BLaER1 (cell line): ENCODE data around the gene SPN.
A peak's percentile ranks its signal among the peaks of the same experiment; 100 is the strongest.
"Not testable (repeated sequence)": the region's sequence is repeated elsewhere in the genome, so short reads cannot be mapped to it uniquely, and the experiment has no call there.

Experiments
- H3K27ac ChIP-seq: shearing (Covaris generic); formaldehyde crosslinking; 2 replicates; pipeline ENCODE4 v1.8.1; 2022
- H3K27me3 ChIP-seq: shearing (Covaris generic); formaldehyde crosslinking; 2 replicates; pipeline ENCODE4 v1.8.1; 2022
- H3K36me3 ChIP-seq: shearing (Covaris generic); formaldehyde crosslinking; 2 replicates; pipeline ENCODE4 v1.8.1; 2022
- H3K4me1 ChIP-seq: shearing (Covaris generic); formaldehyde crosslinking; 2 replicates; pipeline ENCODE4 v1.8.1; 2022
- H3K4me2 ChIP-seq: shearing (Covaris generic); formaldehyde crosslinking; 2 replicates; pipeline ENCODE4 v1.8.1; 2022
- H3K4me3 ChIP-seq: shearing (Covaris generic); formaldehyde crosslinking; 2 replicates; pipeline ENCODE4 v1.8.1; 2022
- H3K9ac ChIP-seq: shearing (Covaris generic); formaldehyde crosslinking; 2 replicates; pipeline ENCODE4 v1.8.1; 2022
- H3K9me3 ChIP-seq: shearing (Covaris generic); formaldehyde crosslinking; 2 replicates; pipeline ENCODE4 v1.8.1; 2022
- H4K20me1 ChIP-seq: shearing (Covaris generic); formaldehyde crosslinking; 2 replicates; pipeline ENCODE4 v1.8.1; 2022
- Cebpa-rat ChIP-seq: shearing (Covaris generic); IDR thresholded peaks from 2 replicates; pipeline ENCODE4 v1.8.1; 2022

The SPN gene

GRCh38 chr16:29635902-29636301, 27.1 kb upstream of the SPN start:
- peak overlapping the region; percentile 55 for H3K4me2 ChIP-seq
- not testable (repeated sequence) for H3K27ac ChIP-seq, H4K20me1 ChIP-seq, H3K36me3 ChIP-seq, H3K4me3 ChIP-seq, H3K9ac ChIP-seq, H3K27me3 ChIP-seq, H3K9me3 ChIP-seq
- H3K4me1 ChIP-seq = peaks cover 16% of the 10 kb centered on the region

GRCh38 chr16:29636368-29636767, 26.7 kb upstream of the SPN start:
- H3K4me1 ChIP-seq = peaks cover 21% of the 10 kb centered on the region
- 0 out of 2 replicates have a peak overlapping the region, but pooled peaks have one; percentile 55 for H3K4me2 ChIP-seq
- not testable (repeated sequence) for H3K27ac ChIP-seq, H3K4me3 ChIP-seq, H4K20me1 ChIP-seq, H3K36me3 ChIP-seq, H3K9me3 ChIP-seq, H3K9ac ChIP-seq, H3K27me3 ChIP-seq

- H3K4me2 ChIP-seq, H3K9me3 ChIP-seq, H3K4me3 ChIP-seq, H4K20me1 ChIP-seq, H3K36me3 ChIP-seq, H3K9ac ChIP-seq, H3K27ac ChIP-seq, H3K27me3 ChIP-seq: not testable (repeated sequence)
- H3K4me1 ChIP-seq = peaks cover 42% of the 10 kb centered on the region
Measured at GRCh38 chr16:29638751-29639150, 24.3 kb upstream of the SPN start.

- peak overlapping the region; percentile 45; the same call in 1 of the 2 replicates for H3K9ac ChIP-seq
- H3K4me1 ChIP-seq = peaks cover 56% of the 10 kb centered on the region
- no peaks in the 10 kb centered on the region for H4K20me1 ChIP-seq
- H3K36me3 ChIP-seq = no peaks in the 10 kb centered on the region
- H3K27me3 ChIP-seq = no peaks in the 10 kb centered on the region
- peak overlapping the region; percentile 80 for H3K4me2 ChIP-seq
- H3K27ac ChIP-seq = peak overlapping the region; percentile 73; the same call in 1 of the 2 replicates
- no peaks in the 10 kb centered on the region for H3K9me3 ChIP-seq
- 0 out of 2 replicates have a peak overlapping the region, but pooled peaks have one; percentile 28 for H3K4me3 ChIP-seq
- no peak for TF ChIP-seq Cebpa-rat
Measured at GRCh38 chr16:29641561-29641960, 21.5 kb upstream of the SPN start.

- no peaks in the 10 kb centered on the region for H3K36me3 ChIP-seq
- H4K20me1 ChIP-seq = no peaks in the 10 kb centered on the region
- H3K9me3 ChIP-seq = no peaks in the 10 kb centered on the region
- no peak overlapping the region for H3K9ac ChIP-seq
- H3K27ac ChIP-seq = 0 out of 2 replicates have a peak overlapping the region, but pooled peaks have one; percentile 19
- peaks cover 56% of the 10 kb centered on the region for H3K4me1 ChIP-seq
- H3K4me2 ChIP-seq = no peak overlapping the region
- no peaks in the 10 kb centered on the region for H3K27me3 ChIP-seq
- no peak overlapping the region for H3K4me3 ChIP-seq
- no peak for TF ChIP-seq Cebpa-rat
Measured at GRCh38 chr16:29643596-29643995, 19.5 kb upstream of the SPN start.

- no peaks in the 10 kb centered on the region for H3K36me3 ChIP-seq
- H3K27me3 ChIP-seq = no peaks in the 10 kb centered on the region
- peaks cover 61% of the 10 kb centered on the region for H3K4me1 ChIP-seq
- H3K4me2 ChIP-seq = no peak overlapping the region
- no peaks in the 10 kb centered on the region for H3K9me3 ChIP-seq
- no peaks in the 10 kb centered on the region for H4K20me1 ChIP-seq
- H3K9ac ChIP-seq = no peak overlapping the region
- no peak overlapping the region for H3K4me3 ChIP-seq
- TF ChIP-seq Cebpa-rat = no peak
- H3K27ac ChIP-seq = peak overlapping the region; percentile 4; the same call in 1 of the 2 replicates
Measured at GRCh38 chr16:29644338-29644857, 18.6 kb upstream of the SPN start.

- Histone ChIP-seq H3K4me1 (peaks cover 67% of the 10 kb centered on the region), H3K36me3 (no peaks in the 10 kb centered on the region), H3K4me3 (no peak overlapping the region), H3K27ac (no peak overlapping the region), H3K9ac (no peak overlapping the region), H3K27me3 (no peaks in the 10 kb centered on the region), H4K20me1 (no peaks in the 10 kb centered on the region), H3K4me2 (peak overlapping the region; percentile 45), H3K9me3 (no peaks in the 10 kb centered on the region)
- no peak for TF ChIP-seq Cebpa-rat
Measured at GRCh38 chr16:29644973-29645693, 17.9 kb upstream of the SPN start.

- Histone ChIP-seq H3K4me3 (no peak overlapping the region), H3K27me3 (no peaks in the 10 kb centered on the region), H3K27ac (0 out of 2 replicates have a peak overlapping the region, but pooled peaks have one; percentile 8), H4K20me1 (no peaks in the 10 kb centered on the region), H3K36me3 (no peaks in the 10 kb centered on the region), H3K9me3 (no peaks in the 10 kb centered on the region), H3K9ac (no peak overlapping the region), H3K4me1 (peaks cover 67% of the 10 kb centered on the region), H3K4me2 (peak overlapping the region; percentile 45)
- TF ChIP-seq Cebpa-rat = no peak
Measured at GRCh38 chr16:29645694-29646187, 17.3 kb upstream of the SPN start.

GRCh38 chr16:29646947-29647346, 16.1 kb upstream of the SPN start:
- Histone ChIP-seq H3K36me3 (no peaks in the 10 kb centered on the region), H4K20me1 (no peaks in the 10 kb centered on the region), H3K4me2 (no peak overlapping the region), H3K27me3 (no peaks in the 10 kb centered on the region), H3K27ac (no peak overlapping the region), H3K4me1 (peaks cover 56% of the 10 kb centered on the region), H3K4me3 (no peak overlapping the region), H3K9me3 (no peaks in the 10 kb centered on the region), H3K9ac (no peak overlapping the region)
- TF ChIP-seq Cebpa-rat = no peak
